HG03280 (cell line): ENCODE measurements around the gene YTHDC2.
"Not testable (repeated sequence)": the region's sequence is repeated elsewhere in the genome, so short reads cannot be mapped to it uniquely, and the experiment has no call there.

Experiments used
- ATAC-seq: cut with Tn5 transposase; IDR thresholded peaks from one replicate; pipeline ENCODE4 v1.9.1; 2021; ENCODE audit warnings: mild to moderate bottlenecking, moderate library complexity; ENCODE audit not compliant: unreplicated experiment

Gene YTHDC2

GRCh38 chr5:113600255-113600905 is 86.9 kb downstream of the YTHDC2 start:
- ATAC-seq = no peak

GRCh38 chr5:113601423-113601822 is 87.9 kb downstream of the YTHDC2 start:
- ATAC-seq = no peak

- ATAC-seq = not testable (repeated sequence)
Measured at GRCh38 chr5:113603246-113603645, 89.8 kb downstream of the YTHDC2 start.

- peak; percentile 93 for ATAC-seq
Measured at GRCh38 chr5:113606298-113607134, 93.0 kb downstream of the YTHDC2 start.

GRCh38 chr5:113607361-113607760 is 93.9 kb downstream of the YTHDC2 start:
- no peak for ATAC-seq

GRCh38 chr5:113608113-113608596 is 94.7 kb downstream of the YTHDC2 start:
- ATAC-seq = no peak

- ATAC-seq = peak; percentile 75
Measured at GRCh38 chr5:113612060-113612496, 98.6 kb downstream of the YTHDC2 start.

- ATAC-seq = no peak
Measured at GRCh38 chr5:113614191-113614590, 100.7 kb downstream of the YTHDC2 start.

- ATAC-seq = no peak
Measured at GRCh38 chr5:113615708-113616107, 102.2 kb downstream of the YTHDC2 start.

- no peak for ATAC-seq
Measured at GRCh38 chr5:113617191-113617796, 103.8 kb downstream of the YTHDC2 start.

- ATAC-seq = no peak
Measured at GRCh38 chr5:113632996-113633395, 119.5 kb downstream of the YTHDC2 start.

- no peak for ATAC-seq
Measured at GRCh38 chr5:113634957-113635356, 121.5 kb downstream of the YTHDC2 start.

- ATAC-seq = no peak
Measured at GRCh38 chr5:113641715-113642114, 128.2 kb downstream of the YTHDC2 start.
